ENCODE data around the gene PPP1R11. TPM values are rescaled to one million over a fixed set of nuclear protein-coding genes. Genes with fewer than 3 reads are reported as not detected.

PPP1R11 gene
- total and polyA plus RNA-seq, 9 of the 15 experiments (the other 6 are each of a cell fraction or from before 2014, with no cell fraction given) = 17.8 to 94.8 (median 44.6) TPM

GRCh38 chr6:30061858-30062458 is 5.0 kb upstream of the PPP1R11 start (continued):
- TF ChIP-seq MNT (conservative IDR thresholded peaks at IDR 0.05) = no peak
- TF ChIP-seq FIP1L1 (IDR thresholded peaks at IDR 0.05; ENCODE audit: low read depth, low read length, poor library complexity, severe bottlenecking) = no peak
- TF ChIP-seq VEZF1 (CRISPR knock-in tag; IDR thresholded peaks at IDR 0.05) = no peak
- peak; percentile 62; the same call in 1 of the 2 replicates for TF ChIP-seq HMBOX1 (IDR thresholded peaks at IDR 0.05)
